22Rv1 (cell line): ENCODE results near the gene VAMP3.

Experiments
- ZFX ChIP-seq: fragments of 450-650 bp; IDR thresholded peaks from 2 replicates; pipeline ENCODE4 v1.6.1; 2017; ENCODE audit warnings: antibody characterized with exemption, borderline replicate concordance
- TF ChIP-seq, protein P1 (sequence below): fragments of 450-650 bp; IDR thresholded peaks from 2 replicates; pipeline ENCODE4 v1.5.1; 2017; ENCODE audit warnings: mild to moderate bottlenecking

- TF ChIP-seq, protein P1, sequence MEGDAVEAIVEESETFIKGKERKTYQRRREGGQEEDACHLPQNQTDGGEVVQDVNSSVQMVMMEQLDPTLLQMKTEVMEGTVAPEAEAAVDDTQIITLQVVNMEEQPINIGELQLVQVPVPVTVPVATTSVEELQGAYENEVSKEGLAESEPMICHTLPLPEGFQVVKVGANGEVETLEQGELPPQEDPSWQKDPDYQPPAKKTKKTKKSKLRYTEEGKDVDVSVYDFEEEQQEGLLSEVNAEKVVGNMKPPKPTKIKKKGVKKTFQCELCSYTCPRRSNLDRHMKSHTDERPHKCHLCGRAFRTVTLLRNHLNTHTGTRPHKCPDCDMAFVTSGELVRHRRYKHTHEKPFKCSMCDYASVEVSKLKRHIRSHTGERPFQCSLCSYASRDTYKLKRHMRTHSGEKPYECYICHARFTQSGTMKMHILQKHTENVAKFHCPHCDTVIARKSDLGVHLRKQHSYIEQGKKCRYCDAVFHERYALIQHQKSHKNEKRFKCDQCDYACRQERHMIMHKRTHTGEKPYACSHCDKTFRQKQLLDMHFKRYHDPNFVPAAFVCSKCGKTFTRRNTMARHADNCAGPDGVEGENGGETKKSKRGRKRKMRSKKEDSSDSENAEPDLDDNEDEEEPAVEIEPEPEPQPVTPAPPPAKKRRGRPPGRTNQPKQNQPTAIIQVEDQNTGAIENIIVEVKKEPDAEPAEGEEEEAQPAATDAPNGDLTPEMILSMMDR: no peak
- TF ChIP-seq ZFX: no peak
Measured at GRCh38 chr1:7786795-7787194, 15.7 kb downstream of the VAMP3 start.
